H1 (cell line): ENCODE measurements around the gene PPP4R4. TPM values are rescaled to one million over a fixed set of nuclear protein-coding genes. Genes with fewer than 3 reads are reported as not detected.

Experiments
- EGR1 ChIP-seq: IDR thresholded peaks from 2 replicates; pipeline ENCODE4 v1.6.1; 2011; ENCODE audit warnings: low read depth, low read length, borderline replicate concordance
- EP300 ChIP-seq, 2 experiments: IDR thresholded peaks; 1 replicate in 1 of 2; 2 replicates in 1 of 2; pipeline ENCODE4 v1.6.1; 2011 to 2012; ENCODE audit warnings: low read depth in 2 of 2, low read length in 2 of 2, mild to moderate bottlenecking in 2 of 2, borderline replicate concordance in 1 of 2, inconsistent platforms in 1 of 2, moderate library complexity in 1 of 2
- HDAC6 ChIP-seq: IDR thresholded peaks from one replicate; pipeline ENCODE4 v1.7.1; 2012; ENCODE audit warnings: low read depth, mild to moderate bottlenecking, inconsistent platforms, low read length, moderate library complexity
- PHF8 ChIP-seq: fragments of 200-600 bp; sonication (generic); conservative IDR thresholded peaks from 2 replicates; pipeline ENCODE4 v1.7.1; 2012; ENCODE audit warnings: low read depth, mild to moderate bottlenecking, inconsistent platforms, low read length, moderate library complexity
- RXRA ChIP-seq: IDR thresholded peaks from 2 replicates; pipeline ENCODE4 v1.6.1; 2011; ENCODE audit warnings: low read depth, mild to moderate bottlenecking, low read length, moderate library complexity; ENCODE audit not compliant: insufficient read depth
- SIN3A ChIP-seq, 2 experiments: IDR thresholded peaks in 1 of 2; conservative IDR thresholded peaks in 1 of 2; 2 replicates each; pipeline ENCODE4 v1.6.1; 2011 to 2012; ENCODE audit warnings: low read length in 2 of 2, improper control_type of control experiment in 1 of 2, low read depth in 1 of 2, mild to moderate bottlenecking in 1 of 2
- polyA plus RNA-seq, 7 experiments: library from polyadenylated mRNA; depleted of rRNA in 3 of 7; stranded (reverse) in 5 of 7; unstranded in 2 of 7; fragments of >200 nt in 5 of 7; fragments of 200-250 nt in 2 of 7; gene quantifications; 1 replicate in 5 of 7; 2 replicates in 1 of 7; 4 replicates in 1 of 7; pipeline versions ENCODE4 v1.2.1 to v1.2.3, GENCODE V29; 2011 to 2013; ENCODE audit warnings: missing spikeins in 2 of 7, mixed read lengths in 2 of 7
- total RNA-seq: library from RNA; stranded (reverse); fragmentation: NEBNext Ultra II Directional; extraction: Animal tissue kit (Norgen Biotek cat#: 25700); gene quantifications from 2 replicates; pipeline ENCODE4 v1.2.1, GENCODE V29; 2021

PPP4R4 gene
- total and polyA plus RNA-seq, 2 of the 8 experiments (the other 6 are each of a cell fraction or from before 2014, with no cell fraction given): 3.3 to 9.6 TPM

DNA sequence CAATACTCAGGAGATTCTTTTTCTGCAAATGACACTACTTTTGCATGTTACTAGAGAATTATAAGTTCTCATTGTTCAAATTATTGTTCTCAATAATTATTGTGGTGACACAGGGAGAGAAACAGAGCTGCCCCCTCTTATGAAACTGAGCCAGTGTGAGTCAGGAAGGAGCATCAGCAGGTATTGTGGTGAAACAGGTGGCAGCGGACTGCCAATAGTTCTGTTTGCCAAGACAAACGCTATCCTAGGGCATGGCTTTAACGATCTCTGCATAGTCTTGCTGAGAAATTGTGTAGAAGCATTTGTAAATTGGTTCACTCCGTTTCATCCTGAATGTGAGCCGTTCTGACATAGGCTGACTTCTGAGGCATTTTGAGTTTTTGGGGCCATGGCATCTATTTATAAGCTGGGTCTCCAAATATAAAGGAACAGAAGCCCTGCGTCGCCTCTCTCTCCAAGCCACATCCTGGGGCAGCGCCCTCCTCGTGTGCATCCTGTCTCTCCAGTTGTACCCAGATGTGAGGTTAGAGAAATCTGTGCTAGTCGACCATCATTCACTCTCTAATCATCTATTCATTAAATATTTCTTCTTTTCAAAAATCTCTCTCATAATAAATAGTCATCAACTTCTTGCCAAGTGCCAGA is 15.8 kb upstream of the PPP4R4 start (continued):
- no peak for TF ChIP-seq EP300 (IDR thresholded peaks at IDR 0.05; ENCODE audit: borderline replicate concordance in 1 of 2, low read depth in 2 of 2, low read length in 2 of 2)
- TF ChIP-seq RXRA: no peak
- no peak for TF ChIP-seq EGR1
- no peak for TF ChIP-seq SIN3A (conservative IDR thresholded peaks at IDR 0.05 in 1 of 2, IDR thresholded peaks at IDR 0.05 in 1 of 2; ENCODE audit: low read depth in 1 of 2, low read length in 2 of 2)
- no peak for TF ChIP-seq HDAC6
- no peak for TF ChIP-seq PHF8
